GM12891 (cell line): ENCODE results near the gene PJVK.

ENCODE experiments used
- POLR2A ChIP-seq: IDR thresholded peaks from 2 replicates; pipeline ENCODE4 v1.6.1; 2011; ENCODE audit warnings: low read depth, low read length, control low read depth
- POLR2AphosphoS5 ChIP-seq: IDR thresholded peaks from 2 replicates; pipeline ENCODE4 v1.6.1; 2011; ENCODE audit warnings: low read depth, low read length, control low read depth

- TF ChIP-seq POLR2AphosphoS5 (no peak), POLR2A (no peak)
Observed at GRCh38 chr2:178498137-178498536, 47.0 kb downstream of the PJVK start.
